ENCODE measurements around the gene KCNMA1. TPM values are rescaled to one million over a fixed set of nuclear protein-coding genes. Genes with fewer than 3 reads are reported as not detected.

The KCNMA1 gene
- total RNA-seq, 1 donor from 2014 or later: 0.59 TPM

GRCh38 chr10:77285529-77286182 is 352.0 kb downstream of the KCNMA1 start:
- no peak for DNase-seq (ENCODE audit: low read depth, low spot score)

GRCh38 chr10:77284797-77285196 is 352.8 kb downstream of the KCNMA1 start:
- DNase-seq (ENCODE audit: low read depth, low spot score): no peak

GRCh38 chr10:77283326-77283725 is 354.3 kb downstream of the KCNMA1 start:
- no peak for DNase-seq (ENCODE audit: low read depth, low spot score)

- no peak for DNase-seq (ENCODE audit: low read depth, low spot score)
These were observed 355.4 kb downstream of the KCNMA1 start for GRCh38 chr10:77282163-77282562.

GRCh38 chr10:77281719-77282118 is 355.9 kb downstream of the KCNMA1 start:
- DNase-seq (ENCODE audit: low read depth, low spot score): no peak

- no peak for DNase-seq (ENCODE audit: low read depth, low spot score)
These were observed 358.4 kb downstream of the KCNMA1 start for GRCh38 chr10:77279207-77279606.

- no peak for DNase-seq (ENCODE audit: low read depth, low spot score)
These were observed 363.4 kb downstream of the KCNMA1 start for GRCh38 chr10:77274046-77274795.

GRCh38 chr10:77269163-77269562 is 368.4 kb downstream of the KCNMA1 start:
- no peak for DNase-seq (ENCODE audit: low read depth, low spot score)

- no peak for DNase-seq (ENCODE audit: low read depth, low spot score)
These were observed 368.9 kb downstream of the KCNMA1 start for GRCh38 chr10:77268721-77269120.

- DNase-seq (ENCODE audit: low read depth, low spot score): no peak
These were observed 369.6 kb downstream of the KCNMA1 start for GRCh38 chr10:77267703-77268675.

- DNase-seq (ENCODE audit: low read depth, low spot score): no peak
These were observed 371.4 kb downstream of the KCNMA1 start for GRCh38 chr10:77266242-77266641.

GRCh38 chr10:77264527-77264926 is 373.1 kb downstream of the KCNMA1 start:
- DNase-seq (ENCODE audit: low read depth, low spot score): no peak

- no peak for DNase-seq (ENCODE audit: low read depth, low spot score)
These were observed 373.5 kb downstream of the KCNMA1 start for GRCh38 chr10:77264107-77264506.

- DNase-seq (ENCODE audit: low read depth, low spot score): no peak
These were observed 373.9 kb downstream of the KCNMA1 start for GRCh38 chr10:77263700-77264099.

GRCh38 chr10:77261146-77261545 is 376.5 kb downstream of the KCNMA1 start:
- DNase-seq (ENCODE audit: low read depth, low spot score): no peak

- no peak for DNase-seq (ENCODE audit: low read depth, low spot score)
These were observed 378.3 kb downstream of the KCNMA1 start for GRCh38 chr10:77259171-77259874.

- no peak for DNase-seq (ENCODE audit: low read depth, low spot score)
These were observed 381.3 kb downstream of the KCNMA1 start for GRCh38 chr10:77256346-77256745.

GRCh38 chr10:77253556-77254064 is 384.0 kb downstream of the KCNMA1 start:
- no peak for DNase-seq (ENCODE audit: low read depth, low spot score)

GRCh38 chr10:77253147-77253545 is 384.5 kb downstream of the KCNMA1 start:
- DNase-seq (ENCODE audit: low read depth, low spot score): no peak

- no peak for DNase-seq (ENCODE audit: low read depth, low spot score)
These were observed 385.0 kb downstream of the KCNMA1 start for GRCh38 chr10:77252380-77253146.
